Smooth muscle cell (in vitro differentiated cells): Measurements from ENCODE around the gene ACSF2. TPM values are rescaled to one million over a fixed set of nuclear protein-coding genes. Genes with fewer than 3 reads are reported as not detected.

Source experiments
- DNase-seq: peaks from one replicate; lab custom pipeline; 2025; ENCODE audit not compliant: unreplicated experiment; lab: John Stamatoyannopoulos, UW
- H2AFZ ChIP-seq: fragments of 200-600 bp; sonication (generic); 2 replicates; pipeline ENCODE4 v1.6.0; 2016; ENCODE audit warnings: antibody characterized with exemption, low read depth, mild to moderate bottlenecking
- H3F3A ChIP-seq: fragments of 200-600 bp; sonication (generic); 2 replicates; pipeline ENCODE4 v1.6.0; 2017; ENCODE audit warnings: antibody characterized with exemption, low read depth
- H3K27ac ChIP-seq: fragments of 200-600 bp; sonication (generic); 2 replicates; pipeline ENCODE4 v1.5.1; 2016; ENCODE audit warnings: low read depth, mild to moderate bottlenecking
- H3K27me3 ChIP-seq: fragments of 200-600 bp; sonication (generic); 2 replicates; pipeline ENCODE4 v1.6.1; 2016; ENCODE audit warnings: low read depth, mild to moderate bottlenecking
- H3K36me3 ChIP-seq: fragments of 200-600 bp; sonication (generic); 2 replicates; pipeline ENCODE4 v1.5.1; 2016; ENCODE audit warnings: low read depth
- H3K4me1 ChIP-seq: fragments of 200-600 bp; sonication (generic); 2 replicates; pipeline ENCODE4 v1.5.1; 2016; ENCODE audit warnings: low read depth
- H3K4me2 ChIP-seq: fragments of 200-600 bp; sonication (generic); 2 replicates; pipeline ENCODE4 v1.6.0; 2016; ENCODE audit warnings: mild to moderate bottlenecking
- H3K4me3 ChIP-seq: fragments of 200-600 bp; sonication (generic); 2 replicates; pipeline ENCODE4 v1.5.1; 2016; ENCODE audit warnings: mild to moderate bottlenecking
- H3K79me2 ChIP-seq: fragments of 200-600 bp; sonication (generic); 2 replicates; pipeline ENCODE4 v1.6.0; 2016; ENCODE audit warnings: low read depth, mild to moderate bottlenecking
- H3K9ac ChIP-seq: fragments of 200-600 bp; sonication (generic); 2 replicates; pipeline ENCODE4 v1.6.0; 2016; ENCODE audit warnings: low read depth
- H3K9me3 ChIP-seq: fragments of 200-600 bp; sonication (generic); replicated peaks from 2 replicates; pipeline ENCODE4 v1.5.1; 2016; ENCODE audit warnings: low read depth
- H4K20me1 ChIP-seq: fragments of 200-600 bp; sonication (generic); 2 replicates; pipeline ENCODE4 v1.6.0; 2016; ENCODE audit warnings: low read depth
- WGBS: methylation state at CpG from one replicate; pipeline ENCODE4 v1.1.7; 2016; ENCODE audit warnings: low lambda C conversion rate; 5-methylcytosine and 5-hydroxymethylcytosine counted together
- polyA plus RNA-seq: library from polyadenylated mRNA; unstranded; fragments of >200 nt; fragmentation: Nextera tagmentation; extraction: Ambion mirVana; gene quantifications from 2 replicates; pipeline ENCODE4 v1.2.1, GENCODE V29; 2016
- total RNA-seq: library from RNA; depleted of rRNA; stranded (reverse); fragments of >200 nt; gene quantifications from 2 replicates; pipeline ENCODE4 v1.2.3, GENCODE V29; 2014
- TF ChIP-seq, protein P1 (sequence below): fragments of 200-600 bp; sonication (generic); IDR thresholded peaks from 2 replicates; pipeline ENCODE4 v1.5.1; 2017; ENCODE audit warnings: borderline replicate concordance, mild to moderate bottlenecking, antibody characterized with exemption; ENCODE audit not compliant: insufficient read depth, poor library complexity, severe bottlenecking

ACSF2 gene
- total and polyA plus RNA-seq, 2 experiments from 2014 or later = 13.7 to 16.8 TPM

GRCh38 chr17:50495918-50496317 is 69.9 kb downstream of the ACSF2 start:
- Histone ChIP-seq H3K9me3 (no peaks in the 10 kb centered on the region), H3K27me3 (no peaks in the 10 kb centered on the region), H3K36me3 (no peaks in the 10 kb centered on the region), H3K4me2 (no peak overlapping the region), H3K9ac (no peak overlapping the region), H3K79me2 (no peaks in the 10 kb centered on the region), H3K27ac (no peak overlapping the region), H3K4me3 (no peak overlapping the region), H3F3A (peaks cover 3% of the 10 kb centered on the region), H2AFZ (no peak overlapping the region), H3K4me1 (peaks cover 4% of the 10 kb centered on the region), H4K20me1 (no peaks in the 10 kb centered on the region)
- no peak for DNase-seq
- TF ChIP-seq, protein P1, sequence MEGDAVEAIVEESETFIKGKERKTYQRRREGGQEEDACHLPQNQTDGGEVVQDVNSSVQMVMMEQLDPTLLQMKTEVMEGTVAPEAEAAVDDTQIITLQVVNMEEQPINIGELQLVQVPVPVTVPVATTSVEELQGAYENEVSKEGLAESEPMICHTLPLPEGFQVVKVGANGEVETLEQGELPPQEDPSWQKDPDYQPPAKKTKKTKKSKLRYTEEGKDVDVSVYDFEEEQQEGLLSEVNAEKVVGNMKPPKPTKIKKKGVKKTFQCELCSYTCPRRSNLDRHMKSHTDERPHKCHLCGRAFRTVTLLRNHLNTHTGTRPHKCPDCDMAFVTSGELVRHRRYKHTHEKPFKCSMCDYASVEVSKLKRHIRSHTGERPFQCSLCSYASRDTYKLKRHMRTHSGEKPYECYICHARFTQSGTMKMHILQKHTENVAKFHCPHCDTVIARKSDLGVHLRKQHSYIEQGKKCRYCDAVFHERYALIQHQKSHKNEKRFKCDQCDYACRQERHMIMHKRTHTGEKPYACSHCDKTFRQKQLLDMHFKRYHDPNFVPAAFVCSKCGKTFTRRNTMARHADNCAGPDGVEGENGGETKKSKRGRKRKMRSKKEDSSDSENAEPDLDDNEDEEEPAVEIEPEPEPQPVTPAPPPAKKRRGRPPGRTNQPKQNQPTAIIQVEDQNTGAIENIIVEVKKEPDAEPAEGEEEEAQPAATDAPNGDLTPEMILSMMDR = no peak
- WGBS = 72% methylated on average over 8 of the region's 8 CpGs

DNA sequence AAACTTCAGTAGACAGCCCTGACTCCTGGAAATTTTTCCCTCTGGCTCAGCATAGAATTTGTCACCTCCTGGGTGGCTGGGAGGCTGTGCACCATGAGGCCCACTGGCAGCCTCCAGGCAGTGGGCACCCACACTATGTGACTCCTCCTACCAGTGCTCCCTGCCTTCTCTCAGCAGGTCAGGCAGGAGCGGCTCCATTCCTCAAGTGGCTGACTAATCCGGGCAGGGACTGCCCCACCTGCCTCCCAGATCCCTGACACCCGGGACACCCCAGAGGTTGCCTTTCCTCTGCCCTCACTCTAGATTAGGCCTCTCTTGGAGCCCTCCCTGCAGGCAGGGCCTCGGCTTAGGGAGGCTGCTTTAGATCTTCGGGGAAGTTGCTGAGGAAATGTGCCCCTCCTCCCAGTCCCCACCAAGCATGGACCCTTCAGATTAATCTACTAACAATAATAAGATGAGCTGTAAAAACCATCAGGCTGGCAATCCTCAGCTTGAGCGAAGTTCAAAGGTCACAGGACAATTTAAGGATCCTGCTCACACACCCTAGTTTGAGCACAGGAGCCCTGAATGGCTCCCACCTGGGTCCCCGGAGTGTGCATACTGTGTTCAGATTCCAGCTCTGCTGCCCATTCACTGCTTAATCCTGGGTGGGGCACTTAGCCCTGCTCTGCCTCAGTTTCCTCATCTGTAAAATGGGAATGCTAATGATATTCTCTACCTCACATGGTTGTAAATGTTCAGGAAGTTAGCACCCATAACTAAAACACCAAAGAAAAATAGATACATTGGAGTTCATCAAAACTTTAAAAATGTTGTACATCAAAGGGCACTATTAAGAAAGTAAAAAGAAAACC is 72.2 kb downstream of the ACSF2 start:
- H3K9me3 ChIP-seq = no peaks in the 10 kb centered on the region
- WGBS = 65% methylated on average over 7 of the region's 7 CpGs
- no peak overlapping the region for H3K4me2 ChIP-seq
- no peak overlapping the region for H3K9ac ChIP-seq
- H3K79me2 ChIP-seq = no peaks in the 10 kb centered on the region
- no peaks in the 10 kb centered on the region for H4K20me1 ChIP-seq
- no peak for DNase-seq
- H3K36me3 ChIP-seq = no peaks in the 10 kb centered on the region
- H3F3A ChIP-seq = peaks cover 8% of the 10 kb centered on the region
- peak overlapping the region; percentile 31 for H3K27ac ChIP-seq
- H2AFZ ChIP-seq = no peak overlapping the region
- H3K27me3 ChIP-seq = no peaks in the 10 kb centered on the region
- TF ChIP-seq, protein P1 = no peak
- H3K4me1 ChIP-seq = peaks cover 15% of the 10 kb centered on the region
- no peak overlapping the region for H3K4me3 ChIP-seq

- Histone ChIP-seq H3F3A (peaks cover 8% of the 10 kb centered on the region), H4K20me1 (no peaks in the 10 kb centered on the region), H3K4me1 (peaks cover 25% of the 10 kb centered on the region), H3K27ac (peak overlapping the region; percentile 69), H3K27me3 (no peaks in the 10 kb centered on the region), H3K36me3 (no peaks in the 10 kb centered on the region), H3K79me2 (no peaks in the 10 kb centered on the region), H3K9me3 (no peaks in the 10 kb centered on the region), H3K4me2 (no peak overlapping the region), H2AFZ (no peak overlapping the region), H3K9ac (no peak overlapping the region), H3K4me3 (no peak overlapping the region)
- no peak for DNase-seq
- TF ChIP-seq, protein P1 = no peak
Measured at GRCh38 chr17:50499270-50499669, 73.3 kb downstream of the ACSF2 start.

DNA sequence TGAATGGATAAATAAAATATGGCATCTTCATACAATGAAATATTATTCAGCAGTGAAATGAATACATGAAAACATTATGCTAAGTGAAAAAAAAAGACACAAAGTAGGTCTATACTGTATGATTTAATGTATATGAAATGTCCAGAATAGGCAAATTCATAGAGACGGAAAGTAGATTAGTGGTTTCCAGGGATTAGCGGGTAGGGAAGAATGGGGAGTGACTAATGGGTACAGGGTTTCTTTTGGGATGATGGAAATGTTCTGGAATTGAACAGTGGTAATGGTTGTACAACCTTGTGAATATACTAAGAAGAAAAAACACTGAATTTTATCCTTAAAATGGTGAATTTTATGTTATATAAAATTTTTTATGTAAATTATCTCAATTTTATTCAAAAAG is 73.7 kb downstream of the ACSF2 start:
- H3K36me3 ChIP-seq = no peaks in the 10 kb centered on the region
- H3K4me2 ChIP-seq = peak overlapping the region; percentile 35
- no peaks in the 10 kb centered on the region for H3K9me3 ChIP-seq
- no peak for DNase-seq
- H3F3A ChIP-seq = peaks cover 8% of the 10 kb centered on the region
- H3K27me3 ChIP-seq = no peaks in the 10 kb centered on the region
- no peaks in the 10 kb centered on the region for H3K79me2 ChIP-seq
- TF ChIP-seq, protein P1 = no peak
- no peaks in the 10 kb centered on the region for H4K20me1 ChIP-seq
- 27% methylated on average over 2 of the region's 2 CpGs for WGBS
- H3K27ac ChIP-seq = peak overlapping the region; percentile 79
- no peak overlapping the region for H2AFZ ChIP-seq
- H3K9ac ChIP-seq = no peak overlapping the region
- H3K4me1 ChIP-seq = peaks cover 25% of the 10 kb centered on the region
- H3K4me3 ChIP-seq = no peak overlapping the region
